ENCODE measurements around the gene RLF.
"Not testable (repeated sequence)": the region's sequence is repeated elsewhere in the genome, so short reads cannot be mapped to it uniquely, and the experiment has no call there.

The RLF gene

GRCh38 chr1:40187399-40187798, 26.2 kb downstream of the RLF start:
- no peak for TF ChIP-seq CTCF (IDR thresholded peaks at IDR 0.05; ENCODE audit: low read depth, low read length)
- no peak overlapping the region for H3K4me3 ChIP-seq (ENCODE audit: low read depth, low read length)

GRCh38 chr1:40194639-40195038, 33.5 kb downstream of the RLF start:
- not testable (repeated sequence) for H3K4me3 ChIP-seq (ENCODE audit: low read depth, low read length)

- no peak for TF ChIP-seq CTCF (IDR thresholded peaks at IDR 0.05; ENCODE audit: low read depth, low read length)
- H3K4me3 ChIP-seq (ENCODE audit: low read depth, low read length), result no peak overlapping the region
Measured at GRCh38 chr1:40197656-40198055, 36.5 kb downstream of the RLF start.

DNA sequence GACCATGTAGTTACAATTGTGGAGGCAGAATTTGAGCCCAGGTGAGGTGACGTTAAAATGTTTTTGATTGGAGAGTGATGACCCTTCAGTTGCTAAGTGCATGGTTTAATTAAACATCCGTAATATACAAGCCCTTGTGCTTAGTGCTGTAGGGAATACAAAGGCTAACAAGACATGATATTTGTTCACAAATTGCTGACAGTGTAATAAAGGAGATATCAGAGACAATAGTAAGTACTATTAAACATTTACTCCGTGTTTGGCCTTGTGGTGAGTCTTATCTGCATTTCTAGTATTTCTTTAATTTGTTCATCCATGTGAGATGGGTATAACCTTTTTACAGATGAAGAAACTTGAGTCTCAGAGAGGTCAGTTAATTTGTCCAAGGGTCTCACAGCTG, 37.9 kb downstream of the RLF start:
- no peak overlapping the region for H3K4me3 ChIP-seq (ENCODE audit: low read depth, low read length)
- no peak for TF ChIP-seq CTCF (IDR thresholded peaks at IDR 0.05; ENCODE audit: low read depth, low read length)

GRCh38 chr1:40204856-40205255, 43.7 kb downstream of the RLF start:
- TF ChIP-seq CTCF (IDR thresholded peaks at IDR 0.05; ENCODE audit: low read depth, low read length), result no peak
- H3K4me3 ChIP-seq (ENCODE audit: low read depth, low read length), result no peak overlapping the region

- no peak overlapping the region for H3K4me3 ChIP-seq (ENCODE audit: low read depth, low read length)
- no peak for TF ChIP-seq CTCF (IDR thresholded peaks at IDR 0.05; ENCODE audit: low read depth, low read length)
Measured at GRCh38 chr1:40210511-40211204, 49.5 kb downstream of the RLF start.

GRCh38 chr1:40218333-40218732, 57.1 kb downstream of the RLF start:
- TF ChIP-seq CTCF (IDR thresholded peaks at IDR 0.05; ENCODE audit: low read depth, low read length), result no peak
- no peak overlapping the region for H3K4me3 ChIP-seq (ENCODE audit: low read depth, low read length)

- not testable (repeated sequence) for H3K4me3 ChIP-seq (ENCODE audit: low read depth, low read length)
Measured at GRCh38 chr1:40221471-40221905, 60.3 kb downstream of the RLF start.
